HUES64 (cell line): ENCODE results near the gene HRH4.

Experiments
- H3K27ac ChIP-seq: 2 replicates; pipeline ENCODE4 v1.7.0; 2013; ENCODE audit warnings: low read depth, low read length, inconsistent platforms
- H3K27me3 ChIP-seq: 2 replicates; pipeline ENCODE4 v1.6.1; 2013; ENCODE audit warnings: mild to moderate bottlenecking, low read length; ENCODE audit not compliant: insufficient read depth
- H3K36me3 ChIP-seq: 2 replicates; pipeline ENCODE4 v1.6.1; 2013; ENCODE audit warnings: mild to moderate bottlenecking, low read length; ENCODE audit not compliant: insufficient read depth
- H3K4me1 ChIP-seq: 2 replicates; pipeline ENCODE4 v1.6.1; 2013; ENCODE audit warnings: mild to moderate bottlenecking, low read length, moderate library complexity; ENCODE audit not compliant: insufficient read depth
- H3K4me3 ChIP-seq: 2 replicates; pipeline ENCODE4 v1.5.1; 2013; ENCODE audit warnings: mild to moderate bottlenecking, low read length, moderate library complexity
- H3K9ac ChIP-seq: 2 replicates; pipeline ENCODE4 v1.6.1; 2013; ENCODE audit warnings: mild to moderate bottlenecking, low read depth, low read length
- H3K9me3 ChIP-seq: 2 replicates; pipeline ENCODE4 v1.6.1; 2013; ENCODE audit warnings: low read depth, low read length; ENCODE audit not compliant: insufficient read depth
- WGBS: fragments of 150-250, 120-280 bp; methylation state at CpG from one replicate; pipeline ENCODE4 v1.1.7; 2013; ENCODE audit warnings: missing lambda C conversion rate; 5-methylcytosine and 5-hydroxymethylcytosine counted together

HRH4 gene

DNA sequence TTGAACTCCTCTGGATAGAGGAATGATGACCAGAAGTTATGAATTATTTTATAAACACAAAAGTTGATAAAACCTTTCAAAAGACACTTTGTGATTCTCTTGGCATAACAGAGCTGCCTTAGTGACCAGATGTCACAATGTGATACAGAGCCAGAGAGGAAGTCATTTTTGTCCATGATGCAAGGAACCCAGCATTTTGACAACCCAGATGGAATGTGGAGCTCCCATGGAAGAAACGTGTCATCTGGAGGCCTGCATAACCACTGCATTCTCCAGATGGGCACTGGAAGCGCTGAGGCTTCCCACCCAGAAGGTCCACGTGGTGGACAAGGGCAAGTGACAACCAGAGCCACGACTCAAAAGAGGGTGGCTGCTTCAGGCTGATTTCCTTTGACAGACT, 30.1 kb downstream of the HRH4 start:
- WGBS: 77% methylated on average over 4 of the region's 4 CpGs
- Histone ChIP-seq H3K4me1 (no peaks in the 10 kb centered on the region), H3K27me3 (no peaks in the 10 kb centered on the region), H3K27ac (no peak overlapping the region), H3K9ac (no peak overlapping the region), H3K9me3 (no peaks in the 10 kb centered on the region), H3K36me3 (no peaks in the 10 kb centered on the region), H3K4me3 (no peak overlapping the region)

DNA sequence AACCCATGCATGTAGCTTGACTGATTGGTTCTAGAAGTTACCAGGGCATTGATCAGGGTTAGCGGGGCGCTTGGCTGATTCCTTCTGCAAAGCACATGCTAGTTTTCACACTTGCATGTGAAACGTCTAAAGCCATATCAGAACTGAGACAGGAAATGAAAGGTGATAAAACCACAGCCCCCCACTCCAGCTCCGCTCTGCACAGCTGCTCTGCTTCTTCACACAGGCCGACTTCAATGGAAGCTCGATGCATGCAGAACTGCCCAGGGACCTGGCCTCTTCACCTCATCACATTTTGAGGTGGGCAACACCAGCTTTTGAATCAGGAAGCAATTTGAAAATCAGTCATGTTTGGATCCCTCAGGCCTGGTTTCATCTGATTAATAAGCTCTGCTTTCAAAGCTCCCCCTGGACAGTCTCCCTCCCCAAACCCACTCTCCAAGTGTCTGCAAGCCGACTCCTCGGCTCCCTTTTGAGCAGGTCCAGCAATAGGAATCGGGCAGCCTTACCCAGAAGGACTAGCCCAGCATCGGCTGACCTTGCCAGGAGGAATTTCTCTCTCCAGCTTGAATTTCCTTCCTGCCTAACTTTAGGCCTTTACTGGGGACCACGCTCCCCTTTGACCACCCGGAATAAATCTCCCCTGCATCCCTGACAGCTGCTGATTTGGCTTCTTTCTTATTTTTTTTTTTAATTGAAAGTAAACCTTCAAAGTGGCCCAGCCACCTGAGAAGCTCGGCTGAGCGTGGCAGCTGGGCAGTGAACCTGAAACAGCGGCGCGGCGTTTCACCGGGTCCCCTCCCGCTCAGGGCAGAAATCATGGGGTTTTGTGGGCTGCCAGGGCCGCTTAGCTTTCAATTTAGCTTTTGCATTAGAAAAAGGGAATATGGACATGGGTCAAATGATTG, 31.7 kb downstream of the HRH4 start:
- H3K4me3 ChIP-seq: no peak overlapping the region
- no peaks in the 10 kb centered on the region for H3K9me3 ChIP-seq
- no peaks in the 10 kb centered on the region for H3K4me1 ChIP-seq
- 91% methylated on average over 21 of the region's 21 CpGs for WGBS
- H3K27me3 ChIP-seq: no peaks in the 10 kb centered on the region
- H3K27ac ChIP-seq: no peak overlapping the region
- no peaks in the 10 kb centered on the region for H3K36me3 ChIP-seq
- H3K9ac ChIP-seq: no peak overlapping the region

DNA sequence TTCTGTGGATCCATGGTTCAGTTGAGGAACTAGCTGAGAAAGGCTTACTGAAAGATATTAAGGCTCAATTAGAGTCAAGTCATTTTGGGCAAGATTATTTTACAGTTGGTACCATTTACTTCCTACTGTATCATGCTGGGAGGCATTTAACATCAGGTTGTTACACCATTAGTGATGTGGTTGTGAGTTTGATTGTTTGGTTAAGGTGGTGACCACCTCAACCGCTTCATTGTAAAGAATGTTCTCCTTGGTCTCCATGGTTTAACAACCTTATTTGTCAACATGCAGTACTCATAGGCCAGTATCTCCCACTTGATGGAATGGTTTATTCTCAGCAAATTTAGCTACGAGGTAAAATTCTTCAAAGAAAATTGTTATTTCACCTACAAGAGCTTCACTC, 34.1 kb downstream of the HRH4 start:
- Histone ChIP-seq H3K4me1 (no peaks in the 10 kb centered on the region), H3K27me3 (no peaks in the 10 kb centered on the region), H3K27ac (no peak overlapping the region), H3K9me3 (no peaks in the 10 kb centered on the region), H3K4me3 (no peak overlapping the region), H3K36me3 (no peaks in the 10 kb centered on the region), H3K9ac (no peak overlapping the region)
- WGBS: 93% methylated on average over 2 of the region's 2 CpGs

- H3K36me3 ChIP-seq: no peaks in the 10 kb centered on the region
- WGBS: 93% methylated on average over 1 of the region's 1 CpG
- H3K27me3 ChIP-seq: no peaks in the 10 kb centered on the region
- H3K27ac ChIP-seq: no peak overlapping the region
- H3K9me3 ChIP-seq: no peaks in the 10 kb centered on the region
- H3K4me1 ChIP-seq: no peaks in the 10 kb centered on the region
- H3K9ac ChIP-seq: no peak overlapping the region
- H3K4me3 ChIP-seq: no peak overlapping the region
These were observed 36.8 kb downstream of the HRH4 start for GRCh38 chr18:24497031-24497754.

GRCh38 chr18:24499814-24500213, 39.4 kb downstream of the HRH4 start:
- H3K9ac ChIP-seq: no peak overlapping the region
- H3K27me3 ChIP-seq: no peaks in the 10 kb centered on the region
- H3K9me3 ChIP-seq: no peaks in the 10 kb centered on the region
- no peak overlapping the region for H3K27ac ChIP-seq
- no peak overlapping the region for H3K4me3 ChIP-seq
- H3K36me3 ChIP-seq: no peaks in the 10 kb centered on the region
- WGBS: 92% methylated on average over 5 of the region's 5 CpGs
- no peaks in the 10 kb centered on the region for H3K4me1 ChIP-seq

GRCh38 chr18:24500217-24500616, 39.8 kb downstream of the HRH4 start:
- H3K9me3 ChIP-seq: no peaks in the 10 kb centered on the region

DNA sequence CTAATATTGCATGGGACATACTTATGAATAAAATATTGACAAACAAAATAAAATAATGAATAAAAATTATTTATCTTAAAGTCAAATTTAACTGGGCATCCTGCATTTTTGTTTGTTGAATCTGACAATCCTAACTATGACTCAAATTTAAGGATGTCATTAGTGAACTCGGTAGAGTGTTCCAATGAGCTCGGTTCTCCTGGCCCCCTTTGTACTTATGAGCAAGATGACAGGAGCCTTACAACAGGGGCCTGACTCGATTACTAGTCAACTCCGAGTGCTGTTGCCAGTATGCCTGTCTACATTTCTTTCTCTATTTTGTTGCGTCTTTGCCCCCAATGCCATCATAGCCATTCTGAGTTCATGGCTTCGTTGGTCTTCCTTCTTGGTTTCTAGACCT, 40.3 kb downstream of the HRH4 start:
- no peaks in the 10 kb centered on the region for H3K9me3 ChIP-seq
- no peaks in the 10 kb centered on the region for H3K36me3 ChIP-seq
- no peak overlapping the region for H3K27ac ChIP-seq
- 93% methylated on average over 6 of the region's 6 CpGs for WGBS
- H3K4me1 ChIP-seq: no peaks in the 10 kb centered on the region
- no peak overlapping the region for H3K4me3 ChIP-seq
- no peaks in the 10 kb centered on the region for H3K27me3 ChIP-seq
- H3K9ac ChIP-seq: no peak overlapping the region

More at GRCh38 chr18:24500217-24500616, 39.8 kb downstream of the HRH4 start:
- H3K4me3 ChIP-seq: no peak overlapping the region
- no peak overlapping the region for H3K9ac ChIP-seq
- H3K4me1 ChIP-seq: no peaks in the 10 kb centered on the region
- no peaks in the 10 kb centered on the region for H3K36me3 ChIP-seq
- WGBS: 91% methylated on average over 2 of the region's 2 CpGs
- H3K27ac ChIP-seq: no peak overlapping the region
- H3K27me3 ChIP-seq: no peaks in the 10 kb centered on the region

- 89% methylated on average over 7 of the region's 7 CpGs for WGBS
- no peaks in the 10 kb centered on the region for H3K36me3 ChIP-seq
- no peaks in the 10 kb centered on the region for H3K9me3 ChIP-seq
- no peak overlapping the region for H3K9ac ChIP-seq
- H3K27ac ChIP-seq: no peak overlapping the region
- no peaks in the 10 kb centered on the region for H3K4me1 ChIP-seq
- no peaks in the 10 kb centered on the region for H3K27me3 ChIP-seq
- no peak overlapping the region for H3K4me3 ChIP-seq
These were observed 42.5 kb downstream of the HRH4 start for GRCh38 chr18:24502667-24503523.

GRCh38 chr18:24504401-24504800, 44.0 kb downstream of the HRH4 start:
- WGBS: 87% methylated on average over 4 of the region's 4 CpGs
- Histone ChIP-seq H3K4me1 (no peaks in the 10 kb centered on the region), H3K27me3 (no peaks in the 10 kb centered on the region), H3K9me3 (no peaks in the 10 kb centered on the region), H3K4me3 (no peak overlapping the region), H3K27ac (no peak overlapping the region), H3K36me3 (no peaks in the 10 kb centered on the region), H3K9ac (no peak overlapping the region)

DNA sequence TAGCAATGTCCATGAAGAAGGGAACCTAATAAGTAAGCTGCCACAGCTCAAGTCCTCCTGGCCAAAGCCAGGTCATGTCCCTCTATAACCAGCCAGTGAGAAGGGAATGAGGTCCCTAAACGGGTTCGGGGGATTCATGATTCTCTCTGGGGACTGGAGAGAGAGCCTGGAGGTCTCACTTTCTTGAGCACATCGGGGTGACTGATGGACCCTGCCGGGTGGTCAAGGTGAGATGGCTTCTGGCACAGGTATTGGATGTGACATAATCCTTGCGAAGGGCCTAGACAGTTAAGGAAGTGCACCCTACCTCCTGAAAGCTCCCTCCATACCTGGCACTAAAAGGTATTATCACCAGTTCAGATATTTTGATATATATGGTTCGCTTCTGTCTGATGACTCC, 45.7 kb downstream of the HRH4 start:
- H3K4me1 ChIP-seq: no peaks in the 10 kb centered on the region

GRCh38 chr18:24509435-24509834, 49.0 kb downstream of the HRH4 start:
- Histone ChIP-seq H3K9ac (no peak overlapping the region), H3K36me3 (no peaks in the 10 kb centered on the region), H3K4me1 (no peaks in the 10 kb centered on the region), H3K27me3 (no peaks in the 10 kb centered on the region), H3K4me3 (no peak overlapping the region), H3K9me3 (no peaks in the 10 kb centered on the region), H3K27ac (no peak overlapping the region)
- WGBS: 75% methylated on average over 1 of the region's 1 CpG

More for the DNA sequence above, 45.7 kb downstream of the HRH4 start:
- Histone ChIP-seq H3K9me3 (no peaks in the 10 kb centered on the region), H3K27ac (no peak overlapping the region), H3K27me3 (no peaks in the 10 kb centered on the region), H3K9ac (no peak overlapping the region), H3K4me3 (no peak overlapping the region), H3K36me3 (no peaks in the 10 kb centered on the region)
- WGBS: 96% methylated on average over 6 of the region's 6 CpGs
